Epithelial cell of esophagus (primary cell): ENCODE measurements around the gene USPL1.
A peak's percentile ranks its signal among the peaks of the same experiment; 100 is the strongest.

Experiments
- DNase-seq: peaks from one replicate; pipeline ENCODE4 v3.0.0; 2010; ENCODE audit warnings: low read depth
- H3K4me3 ChIP-seq: 2 replicates; pipeline ENCODE4 v1.5.1; 2011; ENCODE audit warnings: mild to moderate bottlenecking, low read length, control low read depth
- CTCF ChIP-seq: IDR thresholded peaks from 2 replicates; pipeline ENCODE4 v1.5.1; 2011; ENCODE audit warnings: low read depth, mild to moderate bottlenecking, low read length, control low read depth, inconsistent platforms; ENCODE audit not compliant: insufficient read depth; ENCODE audit errors: missing control alignments

The USPL1 gene

GRCh38 chr13:30615481-30615865 is 2.2 kb upstream of the USPL1 start:
- no peak for TF ChIP-seq CTCF
- H3K4me3 ChIP-seq, result peak overlapping the region; percentile 89
- no peak for DNase-seq

- no peak for TF ChIP-seq CTCF
- H3K4me3 ChIP-seq, result peak overlapping the region; percentile 89
- peak; percentile 17 for DNase-seq
These were observed 1.7 kb upstream of the USPL1 start for GRCh38 chr13:30615866-30616541.

- peak; percentile 74 for DNase-seq
- peak overlapping the region; percentile 89 for H3K4me3 ChIP-seq
- TF ChIP-seq CTCF, result no peak
These were observed 799 bp upstream of the USPL1 start for GRCh38 chr13:30616927-30617314.

GRCh38 chr13:30618186-30618929 is 638 bp downstream of the USPL1 start:
- DNase-seq, result peak; percentile 20
- TF ChIP-seq CTCF, result no peak
- H3K4me3 ChIP-seq, result peak overlapping the region; percentile 96

GRCh38 chr13:30618930-30619279 is 1.2 kb downstream of the USPL1 start:
- DNase-seq, result no peak
- H3K4me3 ChIP-seq, result peak overlapping the region; percentile 96
- TF ChIP-seq CTCF, result no peak

GRCh38 chr13:30619731-30620130 is 2.0 kb downstream of the USPL1 start:
- no peak for DNase-seq
- no peak for TF ChIP-seq CTCF
- H3K4me3 ChIP-seq, result peak overlapping the region; percentile 10
